Liver (tissue), 3 donors: ENCODE results near the gene FOSL2.

Experiments used
- FOXA1 ChIP-seq: IDR thresholded peaks from 2 replicates; pipeline ENCODE4 v1.6.1; 2016; ENCODE audit warnings: antibody characterized with exemption
- RXRA ChIP-seq, 2 donors: IDR thresholded peaks; 2 replicates each; pipeline ENCODE4 v1.6.1; 2017 to 2018; ENCODE audit warnings: antibody characterized with exemption in 2 of 2, mild to moderate bottlenecking in 1 of 2
- TAF1 ChIP-seq: conservative IDR thresholded peaks from 2 replicates; pipeline ENCODE4 v1.6.1; 2016; ENCODE audit warnings: antibody characterized with exemption, mild to moderate bottlenecking
- TF ChIP-seq, protein P1 (sequence below): fragments of 150-350 bp; IDR thresholded peaks from 2 replicates; pipeline ENCODE4 v1.5.1; 2017; ENCODE audit warnings: improper control_type of control experiment, low read depth, low read length; ENCODE audit not compliant: missing input control
- donor health status: healthy.
- donor health status: healthy.

DNA sequence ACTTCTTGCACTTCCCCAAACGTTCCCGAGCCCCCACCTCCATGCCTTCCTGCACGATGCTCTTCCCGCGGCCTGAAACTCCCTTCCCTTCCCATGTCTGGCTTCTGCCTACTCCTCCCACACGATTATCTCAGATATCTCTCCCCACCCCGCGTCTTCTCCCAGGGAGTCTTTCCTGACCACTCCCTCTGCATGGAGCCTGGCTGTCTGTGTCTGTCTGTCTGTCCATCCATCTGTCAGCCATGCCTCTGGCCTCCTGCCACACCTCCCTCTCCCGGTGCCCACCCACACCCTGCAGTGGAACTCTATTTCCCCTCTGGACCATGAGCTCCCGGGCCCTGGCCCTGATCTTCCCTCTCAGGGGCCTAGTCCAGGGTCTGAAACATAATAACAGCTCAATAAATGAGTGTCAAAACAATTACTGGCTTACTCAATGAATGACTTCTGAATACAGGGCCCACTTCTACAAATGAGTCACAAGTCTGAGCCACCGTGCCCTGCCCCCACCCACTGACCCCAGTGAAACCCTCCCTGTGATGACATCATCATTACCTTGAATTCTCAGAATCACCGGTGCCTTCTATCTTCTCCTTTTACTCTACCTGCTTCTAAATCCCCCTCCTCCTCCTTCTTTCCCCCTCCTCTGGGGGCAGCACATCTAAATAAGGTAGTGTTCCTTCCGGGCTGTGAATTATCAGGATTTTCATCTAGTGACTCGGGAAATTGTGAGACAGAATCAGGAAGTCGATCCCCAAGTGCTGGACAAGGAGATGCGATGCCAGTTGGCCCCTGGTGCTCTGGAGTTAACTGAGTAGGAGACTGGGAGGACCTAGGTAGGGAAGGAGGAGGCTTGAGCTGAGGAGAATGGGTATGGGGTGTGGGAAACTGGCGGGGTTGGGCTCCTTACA, 57.1 kb downstream of the FOSL2 start:
- TF ChIP-seq, protein P1, sequence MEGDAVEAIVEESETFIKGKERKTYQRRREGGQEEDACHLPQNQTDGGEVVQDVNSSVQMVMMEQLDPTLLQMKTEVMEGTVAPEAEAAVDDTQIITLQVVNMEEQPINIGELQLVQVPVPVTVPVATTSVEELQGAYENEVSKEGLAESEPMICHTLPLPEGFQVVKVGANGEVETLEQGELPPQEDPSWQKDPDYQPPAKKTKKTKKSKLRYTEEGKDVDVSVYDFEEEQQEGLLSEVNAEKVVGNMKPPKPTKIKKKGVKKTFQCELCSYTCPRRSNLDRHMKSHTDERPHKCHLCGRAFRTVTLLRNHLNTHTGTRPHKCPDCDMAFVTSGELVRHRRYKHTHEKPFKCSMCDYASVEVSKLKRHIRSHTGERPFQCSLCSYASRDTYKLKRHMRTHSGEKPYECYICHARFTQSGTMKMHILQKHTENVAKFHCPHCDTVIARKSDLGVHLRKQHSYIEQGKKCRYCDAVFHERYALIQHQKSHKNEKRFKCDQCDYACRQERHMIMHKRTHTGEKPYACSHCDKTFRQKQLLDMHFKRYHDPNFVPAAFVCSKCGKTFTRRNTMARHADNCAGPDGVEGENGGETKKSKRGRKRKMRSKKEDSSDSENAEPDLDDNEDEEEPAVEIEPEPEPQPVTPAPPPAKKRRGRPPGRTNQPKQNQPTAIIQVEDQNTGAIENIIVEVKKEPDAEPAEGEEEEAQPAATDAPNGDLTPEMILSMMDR: no peak
- TF ChIP-seq RXRA (IDR thresholded peaks at IDR 0.05) (no peak), TAF1 (no peak), FOXA1 (no peak)
